GM23338 (cell line): Measurements from ENCODE around the gene SH3TC1. TPM values are rescaled to one million over a fixed set of nuclear protein-coding genes. Genes with fewer than 3 reads are reported as not detected.

Source experiments
- ATAC-seq: fragments of 200-7000 bp; cut with Tn5 transposase; 3 replicates; pipeline ENCODE4 v1.9.1; 2020
- DNase-seq: peaks from one replicate; pipeline ENCODE4 v3.0.0-alpha.2; 2015; ENCODE audit warnings: low spot score
- H2AFZ ChIP-seq: fragments of 200-600 bp; sonication (generic); 2 replicates; pipeline ENCODE4 v1.8.0; 2016; ENCODE audit warnings: antibody characterized with exemption, mild to moderate bottlenecking, moderate library complexity
- H3F3A ChIP-seq: fragments of 200-600 bp; sonication (generic); replicated peaks from 2 replicates; pipeline ENCODE4 v1.8.0; 2017; ENCODE audit warnings: antibody characterized with exemption, mixed run types, low read depth
- H3K27ac ChIP-seq: fragments of 200-600 bp; sonication (generic); 2 replicates; pipeline ENCODE4 v1.6.1; 2016; ENCODE audit warnings: low read depth
- H3K27me3 ChIP-seq: fragments of 200-600 bp; sonication (generic); 2 replicates; pipeline ENCODE4 v1.8.0; 2016; ENCODE audit warnings: mild to moderate bottlenecking, mixed run types, moderate library complexity; ENCODE audit not compliant: insufficient read depth
- H3K36me3 ChIP-seq: fragments of 200-600 bp; sonication (generic); 2 replicates; pipeline ENCODE4 v1.8.0; 2016; ENCODE audit warnings: mild to moderate bottlenecking; ENCODE audit not compliant: insufficient read depth
- H3K4me1 ChIP-seq: fragments of 200-600 bp; sonication (generic); 2 replicates; pipeline ENCODE4 v1.8.0; 2016; ENCODE audit warnings: mild to moderate bottlenecking, moderate library complexity; ENCODE audit not compliant: insufficient read depth
- H3K4me2 ChIP-seq: fragments of 200-600 bp; sonication (generic); 2 replicates; pipeline ENCODE4 v1.7.1; 2017; ENCODE audit warnings: mixed run types
- H3K4me3 ChIP-seq: fragments of 200-600 bp; sonication (generic); 2 replicates; pipeline ENCODE4 v1.6.1; 2016; ENCODE audit warnings: mixed run types
- H3K79me2 ChIP-seq: fragments of 200-600 bp; sonication (generic); replicated peaks from 2 replicates; pipeline ENCODE4 v1.8.0; 2017; ENCODE audit warnings: mild to moderate bottlenecking; ENCODE audit not compliant: insufficient read depth
- H3K9me2 ChIP-seq: fragments of 200-600 bp; sonication (generic); 2 replicates; pipeline ENCODE4 v1.8.0; 2017; ENCODE audit not compliant: insufficient read depth
- H4K20me1 ChIP-seq: fragments of 200-600 bp; sonication (generic); replicated peaks from 2 replicates; pipeline ENCODE4 v1.8.0; 2017; ENCODE audit warnings: mild to moderate bottlenecking; ENCODE audit not compliant: insufficient read depth
- H3K27ac Mint-ChIP-seq: 2 replicates; pipeline ENCODE4 v1.8.0; 2020; ENCODE audit warnings: inconsistent platforms, mild to moderate bottlenecking, moderate library complexity, mixed read lengths
- H3K27me3 Mint-ChIP-seq: 3 replicates; pipeline ENCODE4 v1.8.0; 2022; ENCODE audit warnings: low read depth, mild to moderate bottlenecking, moderate library complexity, mixed read lengths, inconsistent platforms; ENCODE audit not compliant: insufficient read depth, poor library complexity
- H3K36me3 Mint-ChIP-seq: 3 replicates; pipeline ENCODE4 v1.8.0; 2021; ENCODE audit warnings: low read depth, mild to moderate bottlenecking, inconsistent platforms, moderate library complexity, mixed read lengths
- H3K4me1 Mint-ChIP-seq: 3 replicates; pipeline ENCODE4 v1.8.0; 2020; ENCODE audit warnings: mild to moderate bottlenecking, inconsistent platforms, mixed read lengths
- H3K4me3 Mint-ChIP-seq: 3 replicates; pipeline ENCODE4 v1.8.0; 2021; ENCODE audit warnings: moderate library complexity, mild to moderate bottlenecking, inconsistent platforms, mixed read lengths
- H3K9me3 Mint-ChIP-seq: 3 replicates; pipeline ENCODE4 v1.8.0; 2020; ENCODE audit warnings: moderate library complexity, mild to moderate bottlenecking, inconsistent platforms, mixed read lengths
- CTCF ChIP-seq, 2 experiments: fragments of 200-600 bp in 1 of 2; sonication (generic) in 1 of 2; conservative IDR thresholded peaks; 2 replicates each; pipeline versions ENCODE4 v1.5.1 to v1.6.1; 2016 to 2017; ENCODE audit warnings: antibody characterized with exemption in 2 of 2, low read depth in 2 of 2, mild to moderate bottlenecking in 2 of 2, moderate library complexity in 1 of 2
- EZH2 ChIP-seq: fragments of 200-600 bp; sonication (generic); IDR thresholded peaks from one replicate; pipeline ENCODE4 v1.8.0; 2017; ENCODE audit warnings: antibody characterized with exemption, mild to moderate bottlenecking, low read depth; ENCODE audit not compliant: unreplicated experiment
- EZH2phosphoT487 ChIP-seq: fragments of 200-600 bp; sonication (generic); IDR thresholded peaks from one replicate; pipeline ENCODE4 v1.8.1; 2018; ENCODE audit warnings: antibody characterized with exemption; ENCODE audit not compliant: unreplicated experiment
- JUNB ChIP-seq: IDR thresholded peaks from one replicate; pipeline ENCODE4 v1.6.1; 2016; ENCODE audit warnings: antibody characterized with exemption; ENCODE audit not compliant: unreplicated experiment
- NANOG ChIP-seq: IDR thresholded peaks from 2 replicates; pipeline ENCODE4 v1.6.1; 2016; ENCODE audit warnings: antibody characterized with exemption, borderline replicate concordance
- POLR2AphosphoS5 ChIP-seq: IDR thresholded peaks from 2 replicates; pipeline ENCODE4 v1.6.1; 2016; ENCODE audit warnings: antibody characterized with exemption, low read depth
- REST ChIP-seq: IDR thresholded peaks from one replicate; pipeline ENCODE4 v1.6.1; 2018; ENCODE audit warnings: antibody characterized with exemption; ENCODE audit not compliant: unreplicated experiment
- STAT1 ChIP-seq: IDR thresholded peaks from one replicate; pipeline ENCODE4 v1.6.1; 2016; ENCODE audit warnings: antibody characterized with exemption; ENCODE audit not compliant: unreplicated experiment
- ZNF331 ChIP-seq: fragments of 250-450 bp; sonication (Bioruptor Pico); IDR thresholded peaks from 2 replicates; pipeline ENCODE4 v1.5.0; 2020; ENCODE audit warnings: low read depth, mild to moderate bottlenecking, moderate library complexity
- polyA plus RNA-seq: library from polyadenylated mRNA; unstranded; fragments of >200 nt; fragmentation: Nextera tagmentation; extraction: Ambion mirVana; gene quantifications from 2 replicates; pipeline ENCODE4 v1.2.1, GENCODE V29; 2016
- total RNA-seq: library from RNA; depleted of rRNA; stranded (reverse); fragments of >200 nt; shearing (Covaris generic); gene quantifications from 2 replicates; pipeline ENCODE4 v1.2.3, GENCODE V29; 2014
- TF ChIP-seq, protein P1 (sequence below): fragments of 250-450 bp; sonication (Bioruptor Pico); IDR thresholded peaks from 2 replicates; pipeline ENCODE4 v1.5.0; 2020; ENCODE audit warnings: mild to moderate bottlenecking, moderate library complexity

SH3TC1 gene
- total and polyA plus RNA-seq, 2 experiments from 2014 or later, result 0.07 TPM; not detected in 1

DNA sequence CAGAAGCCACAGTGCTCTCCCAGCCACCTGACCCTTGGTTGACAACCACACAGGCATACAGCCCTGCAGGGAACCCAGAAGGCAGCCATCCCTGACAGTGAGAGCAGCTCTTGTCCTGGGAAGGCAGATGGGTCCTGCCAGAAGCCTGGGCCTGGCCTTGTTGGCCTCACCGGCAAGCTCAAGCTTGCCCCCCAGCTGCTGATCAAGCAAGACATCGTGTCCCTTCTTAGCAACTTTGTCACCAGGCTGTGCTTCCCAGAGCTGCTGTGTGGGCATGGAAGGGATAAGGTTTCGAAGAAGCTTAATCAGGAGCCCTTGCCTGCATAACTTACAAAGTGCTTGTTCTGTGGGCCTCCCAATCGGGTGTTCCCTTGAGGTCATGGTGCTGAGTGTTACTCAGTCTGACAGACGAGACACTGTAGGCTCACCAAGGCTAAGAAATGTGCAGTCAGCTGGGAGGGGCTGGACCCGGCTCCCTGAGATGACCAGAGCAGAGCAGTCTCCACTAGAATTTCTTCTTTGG is 33.7 kb upstream of the SH3TC1 start:
- Mint-ChIP-seq H3K4me3 (no peak overlapping the region), H3K9me3 (peaks cover 19% of the 10 kb centered on the region), H3K4me1 (no peaks in the 10 kb centered on the region), H3K36me3 (peaks cover 7% of the 10 kb centered on the region; the same call in 2 of the 3 replicates), H3K27ac (no peak overlapping the region), H3K27me3 (no peaks in the 10 kb centered on the region)
- TF ChIP-seq STAT1 (no peak), POLR2AphosphoS5 (no peak), CTCF (conservative IDR thresholded peaks at IDR 0.05; ENCODE audit: low read depth in 2 of 2) (peak in 1 of 2 experiments; percentile 37; a peak in 2 of 4 replicates), ZNF331 (CRISPR knock-in tag) (no peak)
- H3K27me3 ChIP-seq, result 0 out of 2 replicates have a peak, but pooled peaks cover 3% of the 10 kb centered on the region
- H4K20me1 ChIP-seq, result no peaks in the 10 kb centered on the region
- H3K27ac ChIP-seq, result no peak overlapping the region
- no peaks in the 10 kb centered on the region for H3F3A ChIP-seq
- no peak overlapping the region for H2AFZ ChIP-seq
- H3K36me3 ChIP-seq, result no peaks in the 10 kb centered on the region
- no peak overlapping the region for H3K4me2 ChIP-seq
- H3K4me1 ChIP-seq, result no peaks in the 10 kb centered on the region
- H3K9me2 ChIP-seq, result peaks cover 4% of the 10 kb centered on the region; the same call in 1 of the 2 replicates
- no peak overlapping the region for H3K4me3 ChIP-seq
- ATAC-seq (no peak), DNase-seq (no peak)
- no peaks in the 10 kb centered on the region for H3K79me2 ChIP-seq

GRCh38 chr4:8167291-8167690 is 31.8 kb upstream of the SH3TC1 start:
- H3K27me3 Mint-ChIP-seq, result no peaks in the 10 kb centered on the region
- TF ChIP-seq, protein P1, sequence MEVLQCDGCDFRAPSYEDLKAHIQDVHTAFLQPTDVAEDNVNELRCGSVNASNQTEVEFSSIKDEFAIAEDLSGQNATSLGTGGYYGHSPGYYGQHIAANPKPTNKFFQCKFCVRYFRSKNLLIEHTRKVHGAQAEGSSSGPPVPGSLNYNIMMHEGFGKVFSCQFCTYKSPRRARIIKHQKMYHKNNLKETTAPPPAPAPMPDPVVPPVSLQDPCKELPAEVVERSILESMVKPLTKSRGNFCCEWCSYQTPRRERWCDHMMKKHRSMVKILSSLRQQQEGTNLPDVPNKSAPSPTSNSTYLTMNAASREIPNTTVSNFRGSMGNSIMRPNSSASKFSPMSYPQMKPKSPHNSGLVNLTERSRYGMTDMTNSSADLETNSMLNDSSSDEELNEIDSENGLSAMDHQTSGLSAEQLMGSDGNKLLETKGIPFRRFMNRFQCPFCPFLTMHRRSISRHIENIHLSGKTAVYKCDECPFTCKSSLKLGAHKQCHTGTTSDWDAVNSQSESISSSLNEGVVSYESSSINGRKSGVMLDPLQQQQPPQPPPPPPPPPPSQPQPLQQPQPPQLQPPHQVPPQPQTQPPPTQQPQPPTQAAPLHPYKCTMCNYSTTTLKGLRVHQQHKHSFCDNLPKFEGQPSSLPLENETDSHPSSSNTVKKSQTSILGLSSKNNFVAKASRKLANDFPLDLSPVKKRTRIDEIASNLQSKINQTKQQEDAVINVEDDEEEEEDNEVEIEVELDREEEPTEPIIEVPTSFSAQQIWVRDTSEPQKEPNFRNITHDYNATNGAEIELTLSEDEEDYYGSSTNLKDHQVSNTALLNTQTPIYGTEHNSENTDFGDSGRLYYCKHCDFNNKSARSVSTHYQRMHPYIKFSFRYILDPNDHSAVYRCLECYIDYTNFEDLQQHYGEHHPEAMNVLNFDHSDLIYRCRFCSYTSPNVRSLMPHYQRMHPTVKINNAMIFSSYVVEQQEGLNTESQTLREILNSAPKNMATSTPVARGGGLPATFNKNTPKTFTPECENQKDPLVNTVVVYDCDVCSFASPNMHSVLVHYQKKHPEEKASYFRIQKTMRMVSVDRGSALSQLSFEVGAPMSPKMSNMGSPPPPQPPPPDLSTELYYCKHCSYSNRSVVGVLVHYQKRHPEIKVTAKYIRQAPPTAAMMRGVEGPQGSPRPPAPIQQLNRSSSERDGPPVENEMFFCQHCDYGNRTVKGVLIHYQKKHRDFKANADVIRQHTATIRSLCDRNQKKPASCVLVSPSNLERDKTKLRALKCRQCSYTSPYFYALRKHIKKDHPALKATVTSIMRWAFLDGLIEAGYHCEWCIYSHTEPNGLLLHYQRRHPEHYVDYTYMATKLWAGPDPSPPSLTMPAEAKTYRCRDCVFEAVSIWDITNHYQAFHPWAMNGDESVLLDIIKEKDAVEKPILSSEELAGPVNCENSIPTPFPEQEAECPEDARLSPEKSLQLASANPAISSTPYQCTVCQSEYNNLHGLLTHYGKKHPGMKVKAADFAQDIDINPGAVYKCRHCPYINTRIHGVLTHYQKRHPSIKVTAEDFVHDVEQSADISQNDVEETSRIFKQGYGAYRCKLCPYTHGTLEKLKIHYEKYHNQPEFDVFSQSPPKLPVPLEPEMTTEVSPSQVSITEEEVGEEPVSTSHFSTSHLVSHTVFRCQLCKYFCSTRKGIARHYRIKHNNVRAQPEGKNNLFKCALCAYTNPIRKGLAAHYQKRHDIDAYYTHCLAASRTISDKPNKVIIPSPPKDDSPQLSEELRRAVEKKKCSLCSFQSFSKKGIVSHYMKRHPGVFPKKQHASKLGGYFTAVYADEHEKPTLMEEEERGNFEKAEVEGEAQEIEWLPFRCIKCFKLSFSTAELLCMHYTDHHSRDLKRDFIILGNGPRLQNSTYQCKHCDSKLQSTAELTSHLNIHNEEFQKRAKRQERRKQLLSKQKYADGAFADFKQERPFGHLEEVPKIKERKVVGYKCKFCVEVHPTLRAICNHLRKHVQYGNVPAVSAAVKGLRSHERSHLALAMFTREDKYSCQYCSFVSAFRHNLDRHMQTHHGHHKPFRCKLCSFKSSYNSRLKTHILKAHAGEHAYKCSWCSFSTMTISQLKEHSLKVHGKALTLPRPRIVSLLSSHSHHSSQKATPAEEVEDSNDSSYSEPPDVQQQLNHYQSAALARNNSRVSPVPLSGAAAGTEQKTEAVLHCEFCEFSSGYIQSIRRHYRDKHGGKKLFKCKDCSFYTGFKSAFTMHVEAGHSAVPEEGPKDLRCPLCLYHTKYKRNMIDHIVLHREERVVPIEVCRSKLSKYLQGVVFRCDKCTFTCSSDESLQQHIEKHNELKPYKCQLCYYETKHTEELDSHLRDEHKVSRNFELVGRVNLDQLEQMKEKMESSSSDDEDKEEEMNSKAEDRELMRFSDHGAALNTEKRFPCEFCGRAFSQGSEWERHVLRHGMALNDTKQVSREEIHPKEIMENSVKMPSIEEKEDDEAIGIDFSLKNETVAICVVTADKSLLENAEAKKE (CRISPR knock-in tag), result no peak
- TF ChIP-seq REST (no peak), ZNF331 (CRISPR knock-in tag) (no peak), EZH2 (no peak), JUNB (no peak), NANOG (no peak), EZH2phosphoT487 (no peak), STAT1 (no peak)

More at GRCh38 chr4:8167291-8167690, 31.8 kb upstream of the SH3TC1 start:
- no peak overlapping the region for H3K27ac ChIP-seq
- no peak for ATAC-seq
- H2AFZ ChIP-seq, result no peak overlapping the region
- no peaks in the 10 kb centered on the region for H3F3A ChIP-seq
- DNase-seq, result no peak
- H3K4me3 ChIP-seq, result no peak overlapping the region
- H3K4me1 ChIP-seq, result no peaks in the 10 kb centered on the region
- H4K20me1 ChIP-seq, result no peaks in the 10 kb centered on the region
- no peaks in the 10 kb centered on the region for H3K79me2 ChIP-seq
- Mint-ChIP-seq H3K4me1 (no peaks in the 10 kb centered on the region), H3K36me3 (peaks cover 7% of the 10 kb centered on the region; the same call in 2 of the 3 replicates), H3K4me3 (no peak overlapping the region), H3K9me3 (peaks cover 19% of the 10 kb centered on the region), H3K27ac (no peak overlapping the region)
- H3K36me3 ChIP-seq, result no peaks in the 10 kb centered on the region
- no peaks in the 10 kb centered on the region for H3K27me3 ChIP-seq
- H3K4me2 ChIP-seq, result no peak overlapping the region
- H3K9me2 ChIP-seq, result peaks cover 4% of the 10 kb centered on the region; the same call in 1 of the 2 replicates
